Naive thymus-derived CD4-positive, alpha-beta T cell (primary cell): ENCODE measurements around the gene WWOX. TPM values are rescaled to one million over a fixed set of nuclear protein-coding genes. Genes with fewer than 3 reads are reported as not detected.
A peak's percentile ranks its signal among the peaks of the same experiment; 100 is the strongest.

ENCODE experiments used
- ATAC-seq: fragments of 150-1000 bp; cut with Tn5 transposase; 2 replicates; pipeline ENCODE4 v1.10.0; 2021; ENCODE audit warnings: mild to moderate bottlenecking, moderate library complexity
- CTCF ChIA-PET: fragments of 350-600 bp; sonication (Branson Sonifier 250); formaldehyde crosslinking; loops from one replicate; lab custom pipeline; 2021; ENCODE audit warnings: antibody characterized with exemption; lab: Charles Lee
- POLR2A ChIA-PET: fragments of 350-600 bp; sonication (Branson Sonifier 250); formaldehyde crosslinking; loops from one replicate; lab custom pipeline; 2021; ENCODE audit warnings: antibody characterized with exemption, inconsistent platforms; lab: Charles Lee
- DNase-seq, 9 donors: peaks; one replicate each; pipeline versions ENCODE4 v3.0.0 to v3.0.0-alpha.2; 2020 to 2022; ENCODE audit warnings: mixed read lengths in 1 of 9
- H3K27ac ChIP-seq: one replicate; pipeline ENCODE4 v1.7.0; 2013; ENCODE audit warnings: mild to moderate bottlenecking, low read depth, low read length, moderate library complexity
- H3K27me3 ChIP-seq, 2 donors: one replicate each; pipeline ENCODE4 v1.7.0; 2013; ENCODE audit warnings: low read length in 2 of 2, mild to moderate bottlenecking in 2 of 2, moderate library complexity in 2 of 2; ENCODE audit not compliant: control insufficient read depth in 2 of 2, insufficient read depth in 2 of 2
- H3K36me3 ChIP-seq, 3 experiments: 1 replicate in 2 of 3; 2 replicates in 1 of 3; pipeline ENCODE4 v1.7.0; 2013; ENCODE audit warnings: low read length in 3 of 3, mild to moderate bottlenecking in 3 of 3, moderate library complexity in 1 of 3; ENCODE audit not compliant: insufficient read depth in 3 of 3, control insufficient read depth in 2 of 3
- H3K4me1 ChIP-seq, 2 donors: one replicate each; pipeline ENCODE4 v1.7.0; 2013; ENCODE audit warnings: low read length in 2 of 2, mild to moderate bottlenecking in 2 of 2, moderate library complexity in 1 of 2; ENCODE audit not compliant: control insufficient read depth in 2 of 2, insufficient read depth in 2 of 2
- H3K4me3 ChIP-seq: 2 replicates; pipeline ENCODE4 v1.7.0; 2013; ENCODE audit warnings: mild to moderate bottlenecking, low read length
- H3K9me3 ChIP-seq, 3 experiments: 1 replicate in 2 of 3; 2 replicates in 1 of 3; pipeline ENCODE4 v1.7.0; 2013; ENCODE audit warnings: low read length in 3 of 3; ENCODE audit not compliant: control insufficient read depth in 2 of 3
- H3K27ac Mint-ChIP-seq, 9 donors: one replicate each; pipeline ENCODE4 v1.8.0; 2020 to 2022; ENCODE audit warnings: mixed read lengths in 9 of 9, mild to moderate bottlenecking in 8 of 9, moderate library complexity in 5 of 9, inconsistent platforms in 2 of 9
- H3K27me3 Mint-ChIP-seq, 5 donors: one replicate each; pipeline ENCODE4 v1.8.0; 2021 to 2022; ENCODE audit warnings: mixed read lengths in 5 of 5, mild to moderate bottlenecking in 1 of 5
- H3K36me3 Mint-ChIP-seq, 5 donors: one replicate each; pipeline ENCODE4 v1.8.0; 2020 to 2022; ENCODE audit warnings: mixed read lengths in 5 of 5, mild to moderate bottlenecking in 3 of 5, inconsistent platforms in 1 of 5
- H3K4me1 Mint-ChIP-seq, 7 donors: one replicate each; pipeline ENCODE4 v1.8.0; 2020 to 2022; ENCODE audit warnings: mixed read lengths in 7 of 7, mild to moderate bottlenecking in 3 of 7, inconsistent platforms in 1 of 7
- H3K4me3 Mint-ChIP-seq, 10 donors: one replicate each; pipeline ENCODE4 v1.8.0; 2020 to 2022; ENCODE audit warnings: mild to moderate bottlenecking in 10 of 10, mixed read lengths in 10 of 10, moderate library complexity in 6 of 10, inconsistent platforms in 2 of 10
- H3K9me3 Mint-ChIP-seq, 11 donors: one replicate each; pipeline ENCODE4 v1.8.0; 2020 to 2022; ENCODE audit warnings: mixed read lengths in 11 of 11, mild to moderate bottlenecking in 4 of 11, inconsistent platforms in 1 of 11, moderate library complexity in 1 of 11
- intact Hi-C, 2 donors: fragments of 100-400 bp; cut with micrococcal nuclease; formaldehyde crosslinking; loops; one replicate each; pipeline ENCODE4 v1.15.1; 2023
- polyA plus RNA-seq, 2 donors: library from polyadenylated mRNA; unstranded; fragments of 300-500 nt; fragmentation: Illumina TruSeq; gene quantifications; one replicate each; pipeline ENCODE4 v1.2.3, GENCODE V29; 2021
- total RNA-seq, 6 experiments: library from RNA in 5 of 6; stranded (reverse) in 5 of 6; gene quantifications; 1 replicate in 5 of 6; 2 replicates in 1 of 6; pipeline ENCODE4 v1.2.3 and lab custom pipeline; 2021 to 2026

Gene WWOX
- total and polyA plus RNA-seq, 7 experiments from 2014 or later = 13.8 to 31.1 (median 20.8) TPM

DNA sequence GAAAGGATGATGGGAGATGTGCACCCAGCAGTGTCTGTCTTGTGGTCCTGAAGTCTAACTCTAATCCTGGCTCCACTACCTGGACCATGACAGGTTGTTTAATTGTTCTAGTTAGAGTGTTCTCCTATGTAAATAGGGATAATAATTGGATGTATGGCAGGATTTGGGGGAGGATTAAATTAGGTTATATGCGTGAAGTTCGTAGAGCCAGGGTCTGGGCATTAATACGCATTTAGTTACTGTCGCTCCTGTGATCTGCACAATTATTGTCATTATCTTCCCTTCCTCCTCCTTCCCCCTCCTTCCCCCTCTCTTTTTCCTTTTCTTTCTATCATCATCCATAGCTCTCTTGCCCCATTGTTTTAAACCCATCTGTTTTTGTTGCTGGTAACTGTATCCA is 210.3 kb downstream of the WWOX start:
- H3K36me3 ChIP-seq = no peaks in the 10 kb centered on the region
- Mint-ChIP-seq H3K27ac (no peak overlapping the region), H3K36me3 (peaks cover 0 to 9% (median 5%) of the 10 kb centered on the region in 5 donors), H3K27me3 (peaks cover 0 to 2% (median 0%) of the 10 kb centered on the region in 5 donors), H3K4me3 (no peak overlapping the region), H3K4me1 (peaks cover 0 to 15% (median 5%) of the 10 kb centered on the region in 7 donors), H3K9me3 (no peaks in the 10 kb centered on the region)
- no peaks in the 10 kb centered on the region for H3K4me1 ChIP-seq
- POLR2A ChIA-PET = no interaction called here
- H3K4me3 ChIP-seq = no peak overlapping the region
- CTCF ChIA-PET = no interaction called here
- intact Hi-C loops = no loop called here
- H3K27me3 ChIP-seq = no peaks in the 10 kb centered on the region
- DNase-seq (no peak), ATAC-seq (no peak)
- no peaks in the 10 kb centered on the region for H3K9me3 ChIP-seq
- H3K27ac ChIP-seq = no peak overlapping the region

DNA sequence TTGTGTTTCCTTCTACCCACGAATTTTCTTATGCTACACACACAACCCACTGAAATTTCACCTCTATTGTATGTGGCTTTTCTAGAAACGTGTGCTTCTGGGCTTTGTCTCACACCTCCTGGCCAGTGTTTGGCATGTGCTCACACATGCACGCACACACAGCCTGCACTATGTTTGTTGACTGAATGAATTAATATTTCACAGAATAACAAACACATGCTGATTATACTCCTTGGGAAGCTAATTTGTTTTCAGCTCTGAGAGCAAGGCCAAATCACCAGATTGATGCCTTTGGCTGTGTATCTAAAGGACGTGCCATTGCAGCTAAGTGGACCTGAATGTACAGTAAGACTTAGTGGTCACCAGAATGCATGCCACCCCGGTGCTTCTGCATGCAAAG is 210.7 kb downstream of the WWOX start:
- no peaks in the 10 kb centered on the region for H3K27me3 ChIP-seq
- H3K36me3 ChIP-seq = no peaks in the 10 kb centered on the region
- DNase-seq (no peak), ATAC-seq (no peak)
- ChIA-PET CTCF (no interaction called here), POLR2A (no interaction called here)
- no peak overlapping the region for H3K4me3 ChIP-seq
- H3K4me3 Mint-ChIP-seq = no peak overlapping the region
- H3K9me3 Mint-ChIP-seq = no peaks in the 10 kb centered on the region
- no peaks in the 10 kb centered on the region for H3K4me1 ChIP-seq
- H3K4me1 Mint-ChIP-seq = peaks cover 0 to 15% (median 5%) of the 10 kb centered on the region in 7 donors
- H3K27ac ChIP-seq = no peak overlapping the region
- no peaks in the 10 kb centered on the region for H3K9me3 ChIP-seq
- peaks cover 0 to 6% (median 5%) of the 10 kb centered on the region in 5 donors for H3K36me3 Mint-ChIP-seq
- H3K27me3 Mint-ChIP-seq = peaks cover 0 to 2% (median 0%) of the 10 kb centered on the region in 5 donors
- no peak overlapping the region for H3K27ac Mint-ChIP-seq
- intact Hi-C loops = no loop called here

DNA sequence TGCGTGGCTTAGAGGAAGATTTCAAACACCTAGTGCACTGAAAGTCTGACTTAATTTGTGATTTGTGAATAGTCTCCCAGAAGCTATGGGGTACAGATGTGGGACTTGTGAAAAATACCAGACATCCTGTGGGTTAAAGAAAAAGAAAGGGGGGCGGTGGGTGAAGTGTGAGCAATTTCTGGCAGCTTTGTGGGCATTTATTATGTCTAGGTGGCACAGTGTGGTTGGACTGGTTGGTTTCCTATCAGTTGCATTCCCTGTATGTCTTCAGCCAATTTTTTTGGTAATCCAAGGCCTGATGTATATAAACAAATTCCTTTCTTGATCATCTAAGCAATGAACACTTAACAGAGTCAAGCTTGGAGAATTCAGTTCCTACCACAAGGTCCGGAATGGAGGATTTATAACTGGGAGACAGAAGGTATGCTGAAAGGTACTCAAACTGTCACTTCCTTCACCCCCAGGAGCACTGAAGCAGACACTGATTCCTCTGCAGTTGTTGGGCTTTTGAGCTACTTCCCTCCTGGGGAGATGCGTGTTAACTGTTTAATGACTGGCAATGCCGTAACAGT is 211.6 kb downstream of the WWOX start:
- DNase-seq = no peak
- intact Hi-C loops = no loop called here

DNA sequence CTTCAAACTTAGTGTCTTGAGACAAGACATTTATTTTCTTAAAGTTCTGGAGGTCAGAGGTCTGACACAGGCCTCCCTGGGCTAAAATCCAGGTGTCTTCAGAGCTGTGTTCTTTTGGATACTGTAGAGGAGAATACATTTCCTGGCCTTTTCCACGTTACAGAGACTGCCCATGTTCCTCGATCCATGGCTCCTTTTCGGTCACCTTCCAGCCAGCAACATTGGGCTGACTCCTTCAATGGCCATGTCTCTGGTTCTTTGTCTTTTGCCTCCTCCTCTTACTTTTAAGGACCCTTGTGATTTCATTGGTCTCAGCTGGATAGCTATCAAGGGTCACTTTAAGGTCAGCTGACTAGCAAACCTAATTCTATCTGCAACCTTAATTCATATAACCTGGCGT is 212.4 kb downstream of the WWOX start:
- Mint-ChIP-seq H3K9me3 (no peaks in the 10 kb centered on the region), H3K4me3 (no peak overlapping the region), H3K27ac (no peak overlapping the region), H3K27me3 (no peaks in the 10 kb centered on the region), H3K36me3 (peaks cover 0 to 9% (median 5%) of the 10 kb centered on the region in 5 donors), H3K4me1 (peaks cover 0 to 15% (median 5%) of the 10 kb centered on the region in 7 donors)
- Histone ChIP-seq H3K4me3 (no peak overlapping the region), H3K27me3 (no peaks in the 10 kb centered on the region), H3K36me3 (no peaks in the 10 kb centered on the region), H3K4me1 (no peaks in the 10 kb centered on the region), H3K27ac (no peak overlapping the region), H3K9me3 (no peaks in the 10 kb centered on the region)
- CTCF ChIA-PET = no interaction called here
- ATAC-seq (no peak), DNase-seq (no peak)
- POLR2A ChIA-PET = no interaction called here
- intact Hi-C loops = no loop called here

More for the DNA sequence above, 211.6 kb downstream of the WWOX start:
- no peak overlapping the region for H3K27ac ChIP-seq
- CTCF ChIA-PET = no interaction called here
- no peak overlapping the region for H3K4me3 ChIP-seq
- no peaks in the 10 kb centered on the region for H3K36me3 ChIP-seq
- POLR2A ChIA-PET = no interaction called here
- no peaks in the 10 kb centered on the region for H3K27me3 ChIP-seq
- no peak overlapping the region for H3K4me3 Mint-ChIP-seq
- H3K4me1 ChIP-seq = no peaks in the 10 kb centered on the region
- peaks cover 0 to 2% (median 0%) of the 10 kb centered on the region in 5 donors for H3K27me3 Mint-ChIP-seq
- ATAC-seq = peak; percentile 16
- H3K4me1 Mint-ChIP-seq = peaks cover 0 to 15% (median 5%) of the 10 kb centered on the region in 7 donors
- no peaks in the 10 kb centered on the region for H3K9me3 Mint-ChIP-seq
- H3K27ac Mint-ChIP-seq = no peak overlapping the region
- H3K36me3 Mint-ChIP-seq = peaks cover 0 to 5% (median 3%) of the 10 kb centered on the region in 5 donors
- no peaks in the 10 kb centered on the region for H3K9me3 ChIP-seq

DNA sequence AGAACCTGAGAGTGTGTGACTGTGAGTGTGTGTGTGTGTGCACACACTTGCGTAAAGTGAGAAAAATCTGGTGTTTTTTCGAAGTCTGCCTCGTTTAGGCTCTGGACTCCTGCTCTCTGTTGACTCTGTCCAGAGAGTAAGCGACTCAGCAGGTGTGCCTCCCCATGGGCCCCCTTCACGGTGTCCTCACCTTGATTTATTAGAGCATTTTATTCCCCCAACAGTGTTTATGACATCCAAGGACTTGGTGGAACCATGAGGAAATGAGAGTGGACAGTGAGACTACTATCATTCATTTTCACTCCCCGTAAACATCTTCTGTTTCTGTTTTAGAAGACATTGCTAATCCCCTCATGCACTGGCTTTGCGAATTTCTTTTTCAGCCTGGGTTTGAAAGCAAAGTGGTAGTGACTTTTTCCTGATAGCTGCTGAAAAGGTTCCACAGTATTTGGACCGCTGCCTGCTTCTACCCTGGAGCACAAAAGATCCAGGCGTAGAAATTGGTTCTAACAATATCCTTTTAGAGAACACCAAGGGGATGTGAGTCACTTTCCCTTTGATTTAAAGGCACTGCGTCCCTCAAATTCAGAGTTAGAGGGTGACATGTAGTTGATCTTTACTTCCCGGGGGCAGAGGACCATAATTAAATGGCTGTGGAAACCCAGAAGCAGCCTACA is 218.2 kb downstream of the WWOX start:
- H3K27ac Mint-ChIP-seq = no peak overlapping the region
- POLR2A ChIA-PET = no interaction called here

DNA sequence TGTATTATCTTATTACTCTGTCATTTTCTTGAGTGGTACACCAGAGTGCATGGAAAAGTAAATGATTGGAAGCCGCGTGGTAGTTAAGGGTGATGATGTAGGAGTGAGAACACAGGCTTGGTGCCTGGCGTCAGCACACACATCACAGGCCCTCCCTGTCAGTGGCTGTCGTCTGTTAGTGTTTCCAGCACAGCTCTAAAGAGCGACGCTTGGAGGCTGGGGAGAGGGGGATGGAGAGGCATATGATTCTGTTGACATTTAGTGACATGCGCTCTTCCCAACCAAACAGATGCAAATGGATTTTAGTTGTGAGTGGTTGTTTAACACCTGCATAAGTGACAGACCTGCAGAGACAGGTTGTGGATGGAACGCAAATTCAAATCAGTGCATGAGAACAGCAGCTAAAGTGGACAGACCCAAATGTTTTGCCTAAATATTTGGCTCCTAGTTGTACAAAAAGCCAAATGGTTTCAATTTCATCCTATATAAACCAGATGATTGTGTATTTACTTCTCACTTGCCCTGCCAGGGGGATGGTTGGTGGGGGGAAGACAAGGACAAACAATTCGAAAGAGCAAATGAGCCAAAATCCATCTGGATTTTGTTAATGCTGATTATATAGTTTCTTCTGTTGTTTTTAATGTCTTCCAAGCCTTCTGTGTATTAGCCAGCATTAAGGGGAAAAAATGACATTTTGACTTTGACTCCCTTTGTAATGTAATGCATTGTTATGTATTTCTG is 222.3 kb downstream of the WWOX start:
- ATAC-seq = no peak
- Histone ChIP-seq H3K4me1 (no peaks in the 10 kb centered on the region), H3K36me3 (no peaks in the 10 kb centered on the region), H3K27me3 (no peaks in the 10 kb centered on the region), H3K9me3 (no peaks in the 10 kb centered on the region), H3K4me3 (no peak overlapping the region), H3K27ac (no peak overlapping the region)
- ChIA-PET POLR2A (no interaction called here), CTCF (interaction anchor here (0.6 kb wide), 1 partner anchor 743 kb away, joined by 4 read pairs; no protein-coding TSS in a partner anchor)
- intact Hi-C loops = no loop called here
- no peaks in the 10 kb centered on the region for H3K27me3 Mint-ChIP-seq
- H3K4me1 Mint-ChIP-seq = no peaks in the 10 kb centered on the region
- no peak for DNase-seq
- H3K4me3 Mint-ChIP-seq = no peak overlapping the region
- H3K36me3 Mint-ChIP-seq = peaks cover 0 to 17% (median 6%) of the 10 kb centered on the region in 5 donors
- no peaks in the 10 kb centered on the region for H3K9me3 Mint-ChIP-seq
- no peak overlapping the region for H3K27ac Mint-ChIP-seq

More for the DNA sequence above, 218.2 kb downstream of the WWOX start:
- CTCF ChIA-PET = no interaction called here
- H3K4me3 Mint-ChIP-seq = no peak overlapping the region
- H3K4me1 Mint-ChIP-seq = no peaks in the 10 kb centered on the region
- Histone ChIP-seq H3K9me3 (no peaks in the 10 kb centered on the region), H3K27ac (no peak overlapping the region), H3K27me3 (no peaks in the 10 kb centered on the region), H3K36me3 (no peaks in the 10 kb centered on the region), H3K4me1 (no peaks in the 10 kb centered on the region), H3K4me3 (no peak overlapping the region)
- H3K9me3 Mint-ChIP-seq = no peaks in the 10 kb centered on the region
- DNase-seq (no peak), ATAC-seq (no peak)
- intact Hi-C loops = no loop called here
- peaks cover 0 to 22% (median 6%) of the 10 kb centered on the region in 5 donors for H3K36me3 Mint-ChIP-seq
- no peaks in the 10 kb centered on the region for H3K27me3 Mint-ChIP-seq
